Measurements from ENCODE around the gene LRMDA.

LRMDA gene

DNA sequence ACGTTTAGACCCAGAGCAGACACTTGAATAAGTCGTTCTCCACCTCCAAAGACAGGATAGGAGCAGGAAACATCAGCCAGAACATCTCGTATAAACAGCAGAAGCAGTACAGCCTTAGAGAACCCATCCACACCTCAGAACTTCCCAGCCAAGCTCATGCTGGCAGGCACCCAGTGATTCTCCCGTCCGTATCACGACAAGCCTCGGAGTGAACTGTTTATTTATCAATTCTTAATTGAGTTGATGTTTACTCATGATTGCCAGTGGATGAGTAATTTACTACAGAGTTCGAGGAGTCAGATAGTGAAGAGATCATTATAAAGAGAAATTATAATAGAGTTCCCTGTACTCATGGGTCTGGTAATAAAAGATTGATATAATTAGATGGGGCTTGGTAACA, 811.5 kb downstream of the LRMDA start:
- H3K36me3 ChIP-seq (ENCODE audit: control insufficient read depth, insufficient read depth, low read length): no peaks in the 10 kb centered on the region
- H3K4me3 ChIP-seq (ENCODE audit: low read depth, low read length): no peak overlapping the region
- H3K9ac ChIP-seq (ENCODE audit: low read length): no peak overlapping the region
- H3K27me3 ChIP-seq (ENCODE audit: control insufficient read depth, insufficient read depth, low read length): no peaks in the 10 kb centered on the region
- peaks cover 2% of the 10 kb centered on the region; the same call in 1 of the 2 replicates for H3K9me3 ChIP-seq (ENCODE audit: control insufficient read depth, insufficient read depth, low read depth, low read length)
- no peaks in the 10 kb centered on the region for H3K4me1 ChIP-seq (ENCODE audit: control insufficient read depth, insufficient read depth, low read length)
- H3K27ac ChIP-seq (ENCODE audit: low read depth, low read length): no peak overlapping the region

DNA sequence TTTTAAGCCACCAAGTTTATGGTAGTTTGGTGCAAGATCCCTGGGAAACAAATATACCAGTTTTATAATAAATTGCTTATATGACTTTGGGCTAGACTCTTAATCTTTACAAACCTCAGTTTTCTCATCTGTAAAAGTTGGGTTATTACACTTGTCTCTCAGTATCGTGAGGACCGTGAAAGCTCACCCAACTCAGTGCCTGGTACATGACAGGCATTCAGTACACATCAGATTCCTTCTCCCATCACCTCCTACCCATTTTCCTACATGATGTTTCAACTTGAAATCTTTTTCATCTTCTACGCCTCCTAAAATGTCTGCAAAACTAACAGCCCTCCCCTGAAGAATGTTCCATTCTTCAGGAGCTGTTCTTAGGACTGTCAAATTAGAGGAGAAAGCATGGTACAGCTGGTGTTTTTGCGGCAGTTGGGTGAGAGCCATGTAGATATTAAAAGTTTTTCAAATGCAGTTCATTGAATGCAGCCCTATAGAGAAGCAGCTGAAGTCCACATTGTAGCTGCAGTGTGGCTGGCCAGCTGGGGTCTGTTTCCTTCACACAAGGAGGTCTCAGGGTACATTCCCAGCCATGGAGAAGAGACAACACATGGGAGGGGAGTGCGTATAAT, 812.8 kb downstream of the LRMDA start:
- Histone ChIP-seq H3K27ac (ENCODE audit: low read depth, low read length) (no peak overlapping the region), H3K9ac (ENCODE audit: low read length) (no peak overlapping the region), H3K36me3 (ENCODE audit: control insufficient read depth, insufficient read depth, low read length) (no peaks in the 10 kb centered on the region), H3K27me3 (ENCODE audit: control insufficient read depth, insufficient read depth, low read length) (no peaks in the 10 kb centered on the region), H3K4me1 (ENCODE audit: control insufficient read depth, insufficient read depth, low read length) (no peaks in the 10 kb centered on the region), H3K9me3 (ENCODE audit: control insufficient read depth, insufficient read depth, low read depth, low read length) (peaks cover 2% of the 10 kb centered on the region; the same call in 1 of the 2 replicates), H3K4me3 (ENCODE audit: low read depth, low read length) (no peak overlapping the region)

DNA sequence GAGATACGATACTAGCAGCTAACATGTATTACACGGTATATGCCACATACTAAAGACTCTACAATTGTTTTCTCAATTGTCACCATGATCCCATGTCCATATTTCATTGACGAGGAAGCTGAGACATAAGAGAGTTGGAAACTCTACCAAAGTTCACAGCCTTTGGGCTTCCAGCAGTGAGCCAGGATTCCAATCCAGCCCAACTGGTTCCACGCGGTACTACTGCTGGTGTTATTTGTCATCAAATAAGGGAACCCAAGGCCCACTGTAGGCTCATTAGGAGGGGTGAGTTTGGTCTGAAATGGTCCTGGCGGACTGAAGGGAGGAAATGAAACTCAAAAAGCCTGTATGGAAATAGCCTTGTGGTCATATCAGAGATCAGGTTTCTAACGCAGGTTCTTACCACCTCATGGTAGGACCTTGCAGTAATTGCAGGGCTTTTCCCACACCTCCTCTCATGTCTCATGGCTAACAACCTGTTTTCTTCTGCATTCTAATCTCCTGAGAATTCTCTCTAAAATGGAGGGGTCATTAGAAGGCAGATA, 814.6 kb downstream of the LRMDA start:
- Histone ChIP-seq H3K9me3 (ENCODE audit: control insufficient read depth, insufficient read depth, low read depth, low read length) (no peaks in the 10 kb centered on the region; the same call in 1 of the 2 replicates), H3K4me1 (ENCODE audit: control insufficient read depth, insufficient read depth, low read length) (no peaks in the 10 kb centered on the region), H3K9ac (ENCODE audit: low read length) (no peak overlapping the region), H3K36me3 (ENCODE audit: control insufficient read depth, insufficient read depth, low read length) (no peaks in the 10 kb centered on the region), H3K4me3 (ENCODE audit: low read depth, low read length) (no peak overlapping the region), H3K27ac (ENCODE audit: low read depth, low read length) (no peak overlapping the region), H3K27me3 (ENCODE audit: control insufficient read depth, insufficient read depth, low read length) (no peaks in the 10 kb centered on the region)

DNA sequence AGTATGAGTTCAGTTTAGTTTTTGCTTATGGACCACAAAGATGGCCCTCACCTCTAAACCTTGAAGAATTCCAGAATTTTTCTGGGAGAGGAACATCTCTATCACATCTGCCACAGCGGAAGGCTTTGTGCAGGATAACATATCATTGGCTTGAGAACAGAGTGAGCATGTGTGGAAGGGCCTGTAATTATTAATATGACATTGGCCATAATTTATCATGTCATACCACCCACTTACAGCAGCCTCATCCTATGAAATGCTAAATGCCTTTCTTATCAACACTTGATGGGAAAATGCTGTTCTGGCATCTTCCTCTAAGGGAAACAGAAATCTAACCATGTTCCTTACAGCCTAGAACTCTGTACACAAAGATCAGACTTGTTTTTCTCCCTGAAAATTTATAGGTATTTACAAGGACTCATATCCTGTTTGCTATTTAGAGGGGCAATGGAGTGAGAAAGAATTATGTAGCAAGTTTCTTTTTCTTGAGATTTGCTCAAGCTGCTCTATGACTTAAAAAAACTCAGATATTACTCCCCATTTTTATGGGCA, 817.3 kb downstream of the LRMDA start:
- Histone ChIP-seq H3K4me1 (ENCODE audit: control insufficient read depth, insufficient read depth, low read length) (no peaks in the 10 kb centered on the region), H3K9me3 (ENCODE audit: control insufficient read depth, insufficient read depth, low read depth, low read length) (no peaks in the 10 kb centered on the region; the same call in 1 of the 2 replicates), H3K27me3 (ENCODE audit: control insufficient read depth, insufficient read depth, low read length) (no peaks in the 10 kb centered on the region), H3K4me3 (ENCODE audit: low read depth, low read length) (no peak overlapping the region), H3K27ac (ENCODE audit: low read depth, low read length) (no peak overlapping the region), H3K36me3 (ENCODE audit: control insufficient read depth, insufficient read depth, low read length) (no peaks in the 10 kb centered on the region), H3K9ac (ENCODE audit: low read length) (no peak overlapping the region)

DNA sequence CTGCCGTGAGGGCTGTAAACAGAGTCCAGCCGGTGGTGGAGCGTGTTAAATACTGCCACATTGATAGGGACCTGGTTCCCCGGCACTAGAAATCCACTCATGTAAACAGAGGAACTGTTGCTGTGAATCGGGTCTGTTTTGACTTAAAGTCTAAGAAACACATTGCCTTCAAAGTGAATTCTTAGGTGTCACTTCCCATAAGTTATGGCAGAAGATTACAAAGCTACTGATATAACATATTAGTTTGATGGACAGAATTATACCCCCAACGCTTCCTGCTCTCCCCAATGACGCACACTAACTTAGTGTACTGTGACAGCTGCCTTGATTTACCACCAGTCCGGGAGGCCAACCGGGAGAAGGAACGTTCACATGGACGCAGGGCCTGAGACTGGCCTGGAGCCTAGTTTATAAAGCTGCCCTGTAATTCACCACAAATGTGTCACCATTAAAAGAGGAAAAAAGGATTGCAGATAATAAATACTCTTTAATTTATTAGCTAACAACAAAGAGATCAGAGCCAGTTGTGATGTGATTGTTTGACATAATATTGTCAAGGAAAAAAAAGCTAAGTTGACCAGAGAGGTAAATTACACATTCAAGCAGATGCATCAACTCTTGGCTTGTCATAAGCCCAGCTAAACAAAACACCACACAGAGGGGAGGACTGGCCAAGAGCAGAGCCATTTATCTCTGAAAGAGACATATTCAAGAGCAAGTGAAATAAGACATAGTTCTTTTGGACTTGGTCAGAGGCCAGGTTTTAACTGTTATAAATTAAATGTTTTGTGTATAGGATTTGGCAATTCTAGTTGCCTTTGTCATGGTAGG, 820.6 kb downstream of the LRMDA start:
- H3K36me3 ChIP-seq (ENCODE audit: control insufficient read depth, insufficient read depth, low read length): no peaks in the 10 kb centered on the region
- no peak overlapping the region for H3K9ac ChIP-seq (ENCODE audit: low read length)
- H3K27me3 ChIP-seq (ENCODE audit: control insufficient read depth, insufficient read depth, low read length): no peaks in the 10 kb centered on the region
- H3K4me3 ChIP-seq (ENCODE audit: low read depth, low read length): no peak overlapping the region
- H3K9me3 ChIP-seq (ENCODE audit: control insufficient read depth, insufficient read depth, low read depth, low read length): no peaks in the 10 kb centered on the region; the same call in 1 of the 2 replicates
- H3K4me1 ChIP-seq (ENCODE audit: control insufficient read depth, insufficient read depth, low read length): no peaks in the 10 kb centered on the region
- H3K27ac ChIP-seq (ENCODE audit: low read depth, low read length): no peak overlapping the region

DNA sequence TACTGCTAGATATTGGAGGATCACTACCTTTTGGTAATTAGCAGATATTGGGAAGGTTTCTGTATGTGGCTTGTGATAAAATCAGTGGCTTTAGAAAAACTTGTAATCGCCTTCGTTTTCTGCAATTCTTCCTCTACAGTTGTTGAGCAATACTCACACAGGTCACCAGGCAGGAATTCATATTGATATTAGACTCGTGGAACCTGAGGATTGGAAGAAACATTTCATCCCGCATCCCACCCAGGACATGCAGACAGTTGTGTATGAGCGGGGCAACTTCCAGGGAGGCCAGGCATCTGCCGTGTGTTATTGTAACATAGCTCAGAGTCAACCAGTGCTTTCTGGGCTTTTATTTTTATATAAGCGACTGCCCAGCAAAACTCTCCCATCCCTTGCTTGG, 821.3 kb downstream of the LRMDA start:
- H3K9ac ChIP-seq (ENCODE audit: low read length): no peak overlapping the region
- H3K4me1 ChIP-seq (ENCODE audit: control insufficient read depth, insufficient read depth, low read length): no peaks in the 10 kb centered on the region
- H3K27me3 ChIP-seq (ENCODE audit: control insufficient read depth, insufficient read depth, low read length): no peaks in the 10 kb centered on the region

DNA sequence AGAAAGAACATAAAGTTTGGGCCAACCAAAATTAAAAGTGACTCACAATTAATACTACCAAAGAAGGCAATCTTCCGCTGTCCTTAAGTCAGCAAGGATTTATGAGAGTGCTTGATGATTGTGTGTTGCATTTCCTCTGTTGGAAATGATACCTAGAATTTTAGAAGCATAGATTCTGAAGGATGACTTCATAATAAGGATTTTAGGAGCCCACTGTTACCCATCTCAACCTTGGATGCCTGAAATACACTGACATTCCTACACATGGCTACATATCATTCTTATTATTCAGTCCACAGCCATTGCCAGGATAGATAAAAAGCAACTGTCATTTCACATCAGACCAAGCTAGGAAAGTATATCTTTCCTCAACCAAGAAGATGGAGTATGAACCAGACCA, 823.8 kb downstream of the LRMDA start:
- Histone ChIP-seq H3K4me3 (ENCODE audit: low read depth, low read length) (no peak overlapping the region), H3K4me1 (ENCODE audit: control insufficient read depth, insufficient read depth, low read length) (no peaks in the 10 kb centered on the region), H3K27ac (ENCODE audit: low read depth, low read length) (no peak overlapping the region), H3K9me3 (ENCODE audit: control insufficient read depth, insufficient read depth, low read depth, low read length) (peaks cover 13% of the 10 kb centered on the region), H3K36me3 (ENCODE audit: control insufficient read depth, insufficient read depth, low read length) (no peaks in the 10 kb centered on the region), H3K27me3 (ENCODE audit: control insufficient read depth, insufficient read depth, low read length) (no peaks in the 10 kb centered on the region), H3K9ac (ENCODE audit: low read length) (no peak overlapping the region)

More for the DNA sequence above, 821.3 kb downstream of the LRMDA start:
- Histone ChIP-seq H3K4me3 (ENCODE audit: low read depth, low read length) (no peak overlapping the region), H3K36me3 (ENCODE audit: control insufficient read depth, insufficient read depth, low read length) (no peaks in the 10 kb centered on the region), H3K27ac (ENCODE audit: low read depth, low read length) (no peak overlapping the region), H3K9me3 (ENCODE audit: control insufficient read depth, insufficient read depth, low read depth, low read length) (no peaks in the 10 kb centered on the region; the same call in none of the 2 replicates)

DNA sequence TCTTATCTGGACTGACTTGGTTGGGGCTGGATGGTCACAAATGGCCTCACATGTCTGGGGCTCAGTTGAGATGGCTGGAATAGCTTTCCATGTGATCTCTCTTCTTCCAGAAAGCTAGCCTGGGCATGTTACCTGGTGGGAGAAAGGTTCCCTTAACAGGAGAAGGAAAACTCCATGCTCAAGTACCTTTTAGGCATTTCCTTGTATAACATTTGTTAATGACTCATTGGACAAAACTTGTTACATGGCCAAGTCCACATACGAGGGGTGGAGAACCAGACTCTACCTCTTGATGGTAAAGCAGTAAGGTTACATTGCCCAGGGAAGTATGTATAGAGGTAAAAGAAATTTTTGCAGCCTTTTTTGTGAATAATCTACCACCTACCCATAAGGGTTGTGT, 826.4 kb downstream of the LRMDA start:
- H3K9ac ChIP-seq (ENCODE audit: low read length): no peak overlapping the region
- H3K27me3 ChIP-seq (ENCODE audit: control insufficient read depth, insufficient read depth, low read length): no peaks in the 10 kb centered on the region
- H3K9me3 ChIP-seq (ENCODE audit: control insufficient read depth, insufficient read depth, low read depth, low read length): peaks cover 20% of the 10 kb centered on the region
- no peaks in the 10 kb centered on the region for H3K36me3 ChIP-seq (ENCODE audit: control insufficient read depth, insufficient read depth, low read length)
- no peaks in the 10 kb centered on the region for H3K4me1 ChIP-seq (ENCODE audit: control insufficient read depth, insufficient read depth, low read length)
- no peak overlapping the region for H3K4me3 ChIP-seq (ENCODE audit: low read depth, low read length)
- no peak overlapping the region for H3K27ac ChIP-seq (ENCODE audit: low read depth, low read length)

DNA sequence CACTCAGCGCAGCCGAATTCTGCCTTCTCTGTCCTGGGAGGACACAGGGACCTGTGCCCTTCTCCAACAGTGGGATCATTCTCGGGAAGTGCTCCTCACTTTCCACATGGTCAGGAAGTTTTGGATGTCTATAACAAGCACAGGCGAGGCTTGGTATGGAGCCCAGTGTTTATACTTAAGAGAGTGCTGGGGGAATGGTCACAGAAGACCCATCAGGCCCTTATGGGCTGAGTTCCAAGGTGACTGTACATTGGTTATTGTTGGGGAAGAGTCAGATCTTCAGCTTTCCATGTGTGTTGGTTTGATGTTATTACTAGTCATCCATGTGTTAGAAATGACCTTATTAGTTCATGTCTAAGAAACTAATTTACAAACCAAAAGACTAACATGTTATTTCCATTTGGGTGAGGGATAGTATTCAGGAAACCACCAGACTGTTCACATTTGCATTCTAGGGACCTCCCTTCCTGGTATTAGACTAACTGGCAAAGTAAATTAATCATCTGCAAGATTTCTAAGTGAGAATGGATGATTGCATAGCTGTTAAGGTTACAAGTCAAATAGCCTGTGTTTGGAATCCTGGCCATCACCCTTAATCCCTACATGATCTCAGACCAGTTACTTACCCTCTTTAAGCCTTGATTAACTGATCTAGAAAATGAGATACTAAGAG, 834.2 kb downstream of the LRMDA start:
- Histone ChIP-seq H3K4me1 (ENCODE audit: control insufficient read depth, insufficient read depth, low read length) (peaks cover 15% of the 10 kb centered on the region), H3K36me3 (ENCODE audit: control insufficient read depth, insufficient read depth, low read length) (no peaks in the 10 kb centered on the region), H3K27ac (ENCODE audit: low read depth, low read length) (no peak overlapping the region), H3K27me3 (ENCODE audit: control insufficient read depth, insufficient read depth, low read length) (no peaks in the 10 kb centered on the region), H3K9ac (ENCODE audit: low read length) (no peak overlapping the region), H3K4me3 (ENCODE audit: low read depth, low read length) (no peak overlapping the region), H3K9me3 (ENCODE audit: control insufficient read depth, insufficient read depth, low read depth, low read length) (peaks cover 3% of the 10 kb centered on the region; the same call in 1 of the 2 replicates)

DNA sequence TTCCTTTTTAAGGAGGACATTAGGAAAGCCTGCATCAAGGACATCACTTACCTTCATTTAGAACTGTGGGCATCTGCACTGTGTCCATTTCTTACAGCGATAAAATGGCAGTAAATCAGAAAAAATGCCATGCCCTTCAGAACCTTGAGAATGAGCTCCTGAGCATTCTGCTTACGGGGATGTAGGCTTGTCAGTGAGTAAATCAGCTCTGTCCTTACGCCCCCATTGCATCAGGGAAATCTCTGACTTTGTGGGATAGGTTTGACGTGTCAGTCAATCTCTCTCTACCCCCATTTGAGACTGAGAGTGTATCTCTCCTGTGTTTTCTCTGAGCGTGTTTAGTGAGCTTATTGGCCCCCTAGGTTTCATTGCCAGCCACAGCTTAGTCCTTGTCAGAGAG, 837.1 kb downstream of the LRMDA start:
- H3K4me3 ChIP-seq (ENCODE audit: low read depth, low read length): no peak overlapping the region
- no peak overlapping the region for H3K27ac ChIP-seq (ENCODE audit: low read depth, low read length)
- H3K9me3 ChIP-seq (ENCODE audit: control insufficient read depth, insufficient read depth, low read depth, low read length): peaks cover 7% of the 10 kb centered on the region; the same call in 1 of the 2 replicates
- H3K27me3 ChIP-seq (ENCODE audit: control insufficient read depth, insufficient read depth, low read length): no peaks in the 10 kb centered on the region
- H3K36me3 ChIP-seq (ENCODE audit: control insufficient read depth, insufficient read depth, low read length): no peaks in the 10 kb centered on the region
- H3K9ac ChIP-seq (ENCODE audit: low read length): no peak overlapping the region
- peaks cover 15% of the 10 kb centered on the region for H3K4me1 ChIP-seq (ENCODE audit: control insufficient read depth, insufficient read depth, low read length)

All from HUES6 (cell line).